Measurements from ENCODE around the gene MMP8. TPM values are rescaled to one million over a fixed set of nuclear protein-coding genes. Genes with fewer than 3 reads are reported as not detected.

Gene MMP8
- total and polyA plus RNA-seq, 2 experiments from 2014 or later: not detected

DNA sequence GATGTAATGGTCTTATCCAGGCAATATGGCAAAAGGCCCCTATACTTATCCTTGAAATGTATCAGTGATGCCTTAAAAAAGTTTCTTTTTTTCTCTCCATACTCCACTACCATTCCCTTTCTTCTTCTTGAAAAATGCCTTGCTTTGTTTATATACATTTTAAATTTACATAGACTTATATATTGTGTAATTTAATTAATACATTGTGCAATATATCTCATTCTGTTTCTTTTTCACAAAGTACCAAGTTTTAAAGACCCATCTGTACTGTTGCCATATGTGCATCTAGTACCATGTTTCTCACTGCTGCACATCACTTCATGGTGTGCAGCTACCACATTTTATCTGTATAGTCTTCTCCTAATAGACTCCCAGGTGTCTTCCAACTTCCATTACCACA, 7.5 kb downstream of the MMP8 start:
- Histone ChIP-seq H3K4me1 (ENCODE audit: insufficient read depth) (no peaks in the 10 kb centered on the region), H4K20me1 (ENCODE audit: insufficient read depth) (no peaks in the 10 kb centered on the region), H3K36me3 (ENCODE audit: low read depth) (no peaks in the 10 kb centered on the region), H3K9me2 (ENCODE audit: insufficient read depth) (no peaks in the 10 kb centered on the region), H3K79me2 (ENCODE audit: insufficient read depth) (no peaks in the 10 kb centered on the region), H3K9me3 (ENCODE audit: low read depth) (no peaks in the 10 kb centered on the region), H3K27me3 (replicated peaks; ENCODE audit: insufficient read depth) (peaks cover 21% of the 10 kb centered on the region), H3K4me3 (no peak overlapping the region), H3K4me2 (ENCODE audit: unreplicated experiment) (no peak overlapping the region), H3F3A (ENCODE audit: insufficient read depth) (no peaks in the 10 kb centered on the region), H3K9ac (no peak overlapping the region), H3K27ac (no peak overlapping the region), H2AFZ (no peak overlapping the region)
- no peak for TF ChIP-seq EZH2phosphoT487 (IDR thresholded peaks at IDR 0.05; ENCODE audit: insufficient read depth, low read depth)
- no peak for TF ChIP-seq EZH2 (IDR thresholded peaks at IDR 0.05; ENCODE audit: insufficient read depth, poor library complexity, severe bottlenecking)
- no peak for DNase-seq
- in situ Hi-C loops (cut with MboI): no loop called here

DNA sequence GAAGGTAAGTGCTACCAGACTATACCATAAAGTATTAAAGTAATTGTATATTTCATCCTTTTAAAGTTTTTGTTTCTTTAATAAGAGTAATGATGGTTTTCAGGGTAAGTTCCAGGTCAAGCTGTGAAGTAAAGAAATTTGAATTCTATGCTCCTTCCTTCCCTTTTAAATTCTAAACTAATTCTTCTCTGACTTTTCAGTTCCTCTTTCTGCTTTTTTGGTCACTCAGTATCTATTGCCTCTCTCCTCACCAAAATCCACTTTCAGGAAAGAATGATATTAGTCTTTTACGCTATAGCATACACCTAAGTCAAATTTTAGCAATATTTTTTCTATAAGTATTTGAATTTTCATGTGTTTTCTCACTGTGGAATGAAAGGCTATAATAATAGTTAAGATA, 8.2 kb downstream of the MMP8 start:
- Histone ChIP-seq H3K36me3 (ENCODE audit: low read depth) (no peaks in the 10 kb centered on the region), H3K4me2 (ENCODE audit: unreplicated experiment) (no peak overlapping the region), H3K9me3 (ENCODE audit: low read depth) (no peaks in the 10 kb centered on the region), H3K27me3 (replicated peaks; ENCODE audit: insufficient read depth) (peaks cover 21% of the 10 kb centered on the region), H3K4me3 (no peak overlapping the region), H4K20me1 (ENCODE audit: insufficient read depth) (no peaks in the 10 kb centered on the region), H3K9me2 (ENCODE audit: insufficient read depth) (no peaks in the 10 kb centered on the region), H3K79me2 (ENCODE audit: insufficient read depth) (no peaks in the 10 kb centered on the region), H3K9ac (no peak overlapping the region), H3F3A (ENCODE audit: insufficient read depth) (no peaks in the 10 kb centered on the region), H3K27ac (no peak overlapping the region), H3K4me1 (ENCODE audit: insufficient read depth) (no peaks in the 10 kb centered on the region), H2AFZ (no peak overlapping the region)
- DNase-seq: no peak
- 80 to 84% methylated on average over 1 of the region's 1 CpG for WGBS, 2 experiments (ENCODE audit: low coverage in 1 of 2, low lambda C conversion rate in 2 of 2, missing lambda C conversion rate in 2 of 2)
- in situ Hi-C loops (cut with MboI): no loop called here
- no peak for TF ChIP-seq EZH2phosphoT487 (IDR thresholded peaks at IDR 0.05; ENCODE audit: insufficient read depth, low read depth)
- TF ChIP-seq EZH2 (IDR thresholded peaks at IDR 0.05; ENCODE audit: insufficient read depth, poor library complexity, severe bottlenecking): no peak

DNA sequence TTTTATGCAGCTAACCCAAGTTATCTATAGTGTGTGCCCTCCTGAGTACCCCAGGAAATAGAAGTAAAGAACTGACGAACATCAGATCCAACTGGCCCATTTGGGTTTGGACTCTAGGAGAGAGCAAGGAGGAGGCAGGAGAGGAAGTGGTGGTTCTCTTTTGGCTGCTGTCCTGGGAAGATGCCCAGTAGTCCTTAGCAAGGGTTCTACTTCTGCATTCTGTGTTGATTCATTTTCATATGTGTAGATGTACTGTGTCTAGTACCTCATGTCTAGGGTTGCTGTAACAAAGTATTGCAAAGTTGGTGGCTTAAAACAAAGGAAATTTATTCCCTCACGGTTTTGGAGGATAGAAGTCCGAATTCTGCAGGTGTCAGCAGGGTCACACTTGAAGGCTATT, 12.6 kb downstream of the MMP8 start:
- no peaks in the 10 kb centered on the region for H3K79me2 ChIP-seq (ENCODE audit: insufficient read depth)
- H3K4me3 ChIP-seq: no peak overlapping the region
- TF ChIP-seq EZH2 (IDR thresholded peaks at IDR 0.05; ENCODE audit: insufficient read depth, poor library complexity, severe bottlenecking): no peak
- no peak for TF ChIP-seq EZH2phosphoT487 (IDR thresholded peaks at IDR 0.05; ENCODE audit: insufficient read depth, low read depth)
- no peaks in the 10 kb centered on the region for H3K9me2 ChIP-seq (ENCODE audit: insufficient read depth)
- H3K9me3 ChIP-seq (ENCODE audit: low read depth): no peaks in the 10 kb centered on the region
- H3K27ac ChIP-seq: no peak overlapping the region
- no peaks in the 10 kb centered on the region for H3K4me1 ChIP-seq (ENCODE audit: insufficient read depth)
- 56 to 64% methylated on average over 3 of the region's 3 CpGs for WGBS, 2 experiments (ENCODE audit: low coverage in 1 of 2, low lambda C conversion rate in 2 of 2, missing lambda C conversion rate in 2 of 2)
- H3K27me3 ChIP-seq (replicated peaks; ENCODE audit: insufficient read depth): peaks cover 15% of the 10 kb centered on the region
- no peak for DNase-seq
- in situ Hi-C loops (cut with MboI): no loop called here
- H2AFZ ChIP-seq: no peak overlapping the region
- no peak overlapping the region for H3K9ac ChIP-seq
- H3K4me2 ChIP-seq (ENCODE audit: unreplicated experiment): no peak overlapping the region
- H3K36me3 ChIP-seq (ENCODE audit: low read depth): no peaks in the 10 kb centered on the region
- no peaks in the 10 kb centered on the region for H4K20me1 ChIP-seq (ENCODE audit: insufficient read depth)
- H3F3A ChIP-seq (ENCODE audit: insufficient read depth): no peaks in the 10 kb centered on the region

DNA sequence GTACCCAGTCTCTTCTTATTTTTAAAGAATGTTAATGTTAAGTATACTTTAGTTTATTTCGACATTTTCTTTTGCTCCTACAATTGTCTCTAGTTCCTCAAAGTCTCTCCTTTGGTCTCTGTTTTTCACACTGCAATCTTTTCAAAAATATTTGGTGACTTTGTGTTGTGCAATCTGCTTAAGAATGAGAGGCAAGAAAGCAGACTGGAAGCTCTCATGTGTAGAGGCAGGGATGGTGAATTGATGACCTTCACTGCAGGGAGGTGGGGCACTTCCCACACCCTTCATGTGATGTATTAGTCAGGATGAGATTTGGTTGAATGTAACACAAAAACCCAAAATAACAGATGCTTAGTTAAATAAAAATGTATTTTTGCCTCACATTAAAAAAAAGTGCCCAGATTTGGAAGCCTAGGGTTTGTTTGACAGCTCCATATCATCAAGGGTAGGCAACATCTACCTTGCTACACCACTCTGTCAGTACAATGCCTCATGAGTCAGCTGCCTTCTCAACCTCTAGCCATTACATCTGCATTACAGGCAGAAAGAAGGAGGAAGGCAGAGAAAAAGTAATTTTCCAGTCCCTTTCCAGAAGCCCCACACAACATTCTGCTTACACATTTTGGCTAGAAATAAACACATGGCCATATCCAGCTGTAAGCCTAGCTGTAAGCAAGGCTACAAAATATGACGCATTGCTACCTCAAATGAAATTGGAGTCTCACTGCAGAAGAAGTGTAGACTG, 15.4 kb downstream of the MMP8 start:
- TF ChIP-seq EZH2 (IDR thresholded peaks at IDR 0.05; ENCODE audit: insufficient read depth, poor library complexity, severe bottlenecking): no peak
- TF ChIP-seq EZH2phosphoT487 (IDR thresholded peaks at IDR 0.05; ENCODE audit: insufficient read depth, low read depth): no peak
- Histone ChIP-seq H3K79me2 (ENCODE audit: insufficient read depth) (no peaks in the 10 kb centered on the region), H3K27me3 (replicated peaks; ENCODE audit: insufficient read depth) (peaks cover 9% of the 10 kb centered on the region; the same call in 1 of the 2 replicates), H3F3A (ENCODE audit: insufficient read depth) (no peaks in the 10 kb centered on the region), H3K4me1 (ENCODE audit: insufficient read depth) (peaks cover 8% of the 10 kb centered on the region; the same call in 1 of the 2 replicates), H3K9ac (no peak overlapping the region), H3K9me2 (ENCODE audit: insufficient read depth) (no peaks in the 10 kb centered on the region), H3K9me3 (ENCODE audit: low read depth) (no peaks in the 10 kb centered on the region), H3K36me3 (ENCODE audit: low read depth) (no peaks in the 10 kb centered on the region), H3K4me3 (no peak overlapping the region), H4K20me1 (ENCODE audit: insufficient read depth) (no peaks in the 10 kb centered on the region), H2AFZ (no peak overlapping the region), H3K4me2 (ENCODE audit: unreplicated experiment) (no peak overlapping the region), H3K27ac (no peak overlapping the region)
- DNase-seq: peak; percentile 44
- 94 to 96% methylated on average over 2 of the region's 2 CpGs for WGBS, 2 experiments (ENCODE audit: low coverage in 1 of 2, low lambda C conversion rate in 2 of 2, missing lambda C conversion rate in 2 of 2)
- in situ Hi-C loops (cut with MboI): no loop called here
